Activated CD8-positive, alpha-beta memory T cell treated with anti-CD3 and anti-CD28 coated beads, Interleukin-2, amount 50 U/mL, for 48 hours (primary cell): ENCODE measurements around the gene CLEC9A.
"Not testable (repeated sequence)": the region's sequence is repeated elsewhere in the genome, so short reads cannot be mapped to it uniquely, and the experiment has no call there.

Experiments
- DNase-seq: peaks from one replicate; pipeline ENCODE4 v3.0.0-alpha.2; 2020

CLEC9A gene

GRCh38 chr12:10030446-10030845 lies at the start of gene CLEC9A:
CLEC9A (plus strand) TSS chr12:10030682; CDS start chr12:10052688, 22,006 bp downstream.
- DNase-seq = no peak

GRCh38 chr12:9991876-9992275 lies 38.6 kb upstream of the CLEC9A start:
- DNase-seq = no peak

- no peak for DNase-seq
Observed at GRCh38 chr12:9992296-9992695, 38.2 kb upstream of the CLEC9A start.

- DNase-seq = no peak
Observed at GRCh38 chr12:9999016-9999415, 31.5 kb upstream of the CLEC9A start, which contains the start of gene CLEC1B. CLEC1B (minus strand) TSS chr12:9999121; CDS start chr12:9999100, 21 bp downstream.

GRCh38 chr12:10001171-10001776 lies 29.2 kb upstream of the CLEC9A start:
- DNase-seq = no peak

- no peak for DNase-seq
Observed at GRCh38 chr12:10012630-10013330, 17.7 kb upstream of the CLEC9A start.

GRCh38 chr12:10015450-10015849 lies 15.0 kb upstream of the CLEC9A start:
- DNase-seq = no peak

GRCh38 chr12:10016881-10017280 lies 13.6 kb upstream of the CLEC9A start:
- DNase-seq = no peak

GRCh38 chr12:10018386-10018785 lies 12.1 kb upstream of the CLEC9A start:
- no peak for DNase-seq

- DNase-seq = no peak
Observed at GRCh38 chr12:10021342-10021741, 9.1 kb upstream of the CLEC9A start.

- DNase-seq = no peak
Observed at GRCh38 chr12:10025236-10025635, 5.2 kb upstream of the CLEC9A start.

GRCh38 chr12:10026666-10027065 lies 3.8 kb upstream of the CLEC9A start:
- DNase-seq = not testable (repeated sequence)

- DNase-seq = no peak
Observed at GRCh38 chr12:10027311-10027710, 3.2 kb upstream of the CLEC9A start.

GRCh38 chr12:10027721-10028120 lies 2.8 kb upstream of the CLEC9A start:
- DNase-seq = no peak

GRCh38 chr12:10031321-10031720 lies 839 bp downstream of the CLEC9A start:
- no peak for DNase-seq

GRCh38 chr12:10031771-10032175 lies 1.3 kb downstream of the CLEC9A start:
- DNase-seq = no peak

- DNase-seq = no peak
Observed at GRCh38 chr12:10033783-10034545, 3.5 kb downstream of the CLEC9A start.

- DNase-seq = no peak
Observed at GRCh38 chr12:10042167-10042566, 11.7 kb downstream of the CLEC9A start.

- no peak for DNase-seq
Observed at GRCh38 chr12:10048526-10048925, 18.0 kb downstream of the CLEC9A start.

- DNase-seq = no peak
Observed at GRCh38 chr12:10052193-10052913, 21.9 kb downstream of the CLEC9A start.

- DNase-seq = no peak
Observed at GRCh38 chr12:10058387-10058786, 27.9 kb downstream of the CLEC9A start.

GRCh38 chr12:10065241-10065640 lies 34.8 kb downstream of the CLEC9A start:
- DNase-seq = no peak

- DNase-seq = no peak
Observed at GRCh38 chr12:10067264-10067663, 36.8 kb downstream of the CLEC9A start.
